Upper lobe of left lung (tissue), 6 donors: ENCODE data around the gene RASSF4. TPM values are rescaled to one million over a fixed set of nuclear protein-coding genes. Genes with fewer than 3 reads are reported as not detected.

ENCODE experiments used
- ATAC-seq, 2 donors: fragments of 200-7000 bp; cut with Tn5 transposase; one replicate each; pipeline ENCODE4 v1.9.1; 2022; ENCODE audit warnings: mild to moderate bottlenecking in 2 of 2, moderate library complexity in 2 of 2; ENCODE audit not compliant: low FRiP score in 2 of 2
- DNase-seq, 2 donors: peaks; one replicate each; pipeline ENCODE4 v3.0.0-alpha.2; 2019 to 2020
- H3K27ac ChIP-seq, 4 donors: fragments of 200-600 bp; sonication (generic); one replicate each; pipeline ENCODE4 v1.5.1; 2016 to 2019
- H3K27me3 ChIP-seq, 4 donors: fragments of 200-600 bp; sonication (generic); one replicate each; pipeline ENCODE4 v1.5.1; 2017 to 2019
- H3K36me3 ChIP-seq, 4 donors: fragments of 200-600 bp; sonication (generic); one replicate each; pipeline ENCODE4 v1.5.1; 2016 to 2019
- H3K4me1 ChIP-seq, 4 donors: fragments of 200-600 bp; sonication (generic); one replicate each; pipeline ENCODE4 v1.5.1; 2018 to 2019
- H3K4me3 ChIP-seq, 4 donors: fragments of 200-600 bp; sonication (generic); one replicate each; pipeline ENCODE4 v1.5.1; 2017 to 2019; ENCODE audit warnings: mild to moderate bottlenecking in 2 of 4, moderate library complexity in 1 of 4
- H3K9me3 ChIP-seq, 4 donors: fragments of 200-600 bp; sonication (generic); one replicate each; pipeline ENCODE4 v1.5.1; 2018 to 2019
- CTCF ChIP-seq, 6 experiments: fragments of 450-650 bp in 4 of 6; fragments of 200-600 bp in 2 of 6; sonication (generic) in 2 of 6; IDR thresholded peaks; one replicate each; pipeline ENCODE4 v1.5.1; 2016 to 2019; ENCODE audit warnings: antibody characterized with exemption in 6 of 6
- EP300 ChIP-seq, 4 donors: sonication (generic); formaldehyde crosslinking; IDR thresholded peaks; one replicate each; pipeline ENCODE4 v1.5.1; 2017; ENCODE audit warnings: antibody characterized with exemption in 4 of 4, control low read depth in 2 of 4
- POLR2A ChIP-seq, 4 donors: fragments of 450-650 bp; IDR thresholded peaks; one replicate each; pipeline ENCODE4 v1.5.1; 2016 to 2017; ENCODE audit warnings: antibody characterized with exemption in 4 of 4, mild to moderate bottlenecking in 2 of 4
- POLR2AphosphoS5 ChIP-seq, 2 donors: sonication (generic); formaldehyde crosslinking; IDR thresholded peaks; one replicate each; pipeline ENCODE4 v1.5.1; 2017; ENCODE audit warnings: antibody characterized with exemption in 2 of 2
- WGBS, 2 donors: methylation state at CpG; one replicate each; pipeline ENCODE4 v1.1.5; 2017 to 2018; 5-methylcytosine and 5-hydroxymethylcytosine counted together
- total RNA-seq, 6 donors: library from RNA; depleted of rRNA in 4 of 6; stranded (reverse); fragments of >200 nt in 4 of 6; gene quantifications; one replicate each; pipeline versions ENCODE4 v1.1.0 to v1.2.1, GENCODE V29; 2016 to 2021
- donor health status: DM: no; HTN: no; CAD: no; lungs with moderate emphysema.
- donor health status: DM: no; HTN: yes; CAD: no; lungs with severe emphysema.

Gene RASSF4
- total RNA-seq, 6 donors from 2014 or later: 23.4 to 194 (median 48.0) TPM

- 4 to 10% methylated on average over 21 to 26 of the region's 46 CpGs for WGBS, 2 donors
These were observed 15.2 kb downstream of the RASSF4 start for GRCh38 chr10:44974628-44975430.

GRCh38 chr10:44975431-44976331, 16.1 kb downstream of the RASSF4 start:
- peak overlapping the region; percentile 16 to 75 (median 60) for H3K4me3 ChIP-seq
- H3K27ac ChIP-seq: peak overlapping the region; percentile 80 to 92 (median 88)
- TF ChIP-seq POLR2AphosphoS5 (IDR thresholded peaks at IDR 0.05) (peak in 1 of 2 donors; percentile 76), CTCF (IDR thresholded peaks at IDR 0.05) (no peak), EP300 (IDR thresholded peaks at IDR 0.05) (peak in 1 of 4 donors; percentile 14), POLR2A (IDR thresholded peaks at IDR 0.05) (peak in 2 of 4 donors; percentile 12 to 31)
- H3K9me3 ChIP-seq: no peaks in the 10 kb centered on the region
- peak in 1 of 2 donors; percentile 85 for DNase-seq
- no peak for ATAC-seq
- H3K27me3 ChIP-seq: no peaks in the 10 kb centered on the region
- H3K4me1 ChIP-seq: peaks cover 51 to 76% (median 67%) of the 10 kb centered on the region in 4 donors
- peaks cover 0 to 41% (median 19%) of the 10 kb centered on the region in 4 donors for H3K36me3 ChIP-seq
- WGBS, 2 donors: 30 to 78% methylated on average over 1 to 10 of the region's 10 CpGs

More at GRCh38 chr10:44974628-44975430, 15.2 kb downstream of the RASSF4 start:
- DNase-seq: peak; percentile 89 to 95
- Histone ChIP-seq H3K27me3 (no peaks in the 10 kb centered on the region), H3K9me3 (no peaks in the 10 kb centered on the region), H3K4me1 (peaks cover 42 to 68% (median 58%) of the 10 kb centered on the region in 4 donors), H3K27ac (peak overlapping the region; percentile 78 to 92 (median 88)), H3K36me3 (peaks cover 2 to 49% (median 19%) of the 10 kb centered on the region in 4 donors), H3K4me3 (peak overlapping the region in 3 of 4 donors; percentile 27 to 75 (median 70))
- peak; percentile 87 to 93 for ATAC-seq
- no peak for TF ChIP-seq EP300 (IDR thresholded peaks at IDR 0.05)
- TF ChIP-seq CTCF (IDR thresholded peaks at IDR 0.05): peak; percentile 96 to 98 (median 97)
- peak; percentile 4 to 66 for TF ChIP-seq POLR2AphosphoS5 (IDR thresholded peaks at IDR 0.05)
- TF ChIP-seq POLR2A (IDR thresholded peaks at IDR 0.05): peak in 2 of 4 donors; percentile 17 to 41

- WGBS, 2 donors: 71% methylated on average over 9 of the region's 9 CpGs
- Histone ChIP-seq H3K27me3 (no peaks in the 10 kb centered on the region), H3K4me3 (peak overlapping the region; percentile 51 to 75 (median 72)), H3K36me3 (peaks cover 0 to 32% (median 12%) of the 10 kb centered on the region in 4 donors), H3K27ac (peak overlapping the region; percentile 80 to 92 (median 88)), H3K9me3 (no peaks in the 10 kb centered on the region), H3K4me1 (peaks cover 60 to 85% (median 74%) of the 10 kb centered on the region in 4 donors)
- DNase-seq (no peak), ATAC-seq (no peak)
- no peak for TF ChIP-seq CTCF (IDR thresholded peaks at IDR 0.05)
- peak; percentile 33 to 64 for TF ChIP-seq POLR2AphosphoS5 (IDR thresholded peaks at IDR 0.05)
These were observed 17.0 kb downstream of the RASSF4 start for GRCh38 chr10:44976352-44977198.
